OCI-LY1 (cell line): ENCODE measurements around the gene TGFB2.

Experiments
- H2AFZ ChIP-seq: fragments of 200-600 bp; sonication (generic), shearing (Covaris generic); 2 replicates; pipeline ENCODE4 v1.6.0; 2014; ENCODE audit warnings: antibody characterized with exemption, mild to moderate bottlenecking, low read length
- H3F3A ChIP-seq: fragments of 200-600 bp; sonication (generic), shearing (Covaris generic); 2 replicates; pipeline ENCODE4 v1.6.0; 2014; ENCODE audit warnings: mild to moderate bottlenecking, antibody characterized with exemption, low read length, moderate library complexity; ENCODE audit not compliant: insufficient read depth
- H3K27ac ChIP-seq: fragments of 200-600 bp; sonication (generic); 2 replicates; pipeline ENCODE4 v1.5.1; 2014; ENCODE audit warnings: low read length, mixed run types, mild to moderate bottlenecking, low read depth; ENCODE audit not compliant: poor library complexity, severe bottlenecking
- H3K27me3 ChIP-seq: fragments of 200-600 bp; sonication (generic); 2 replicates; pipeline ENCODE4 v1.6.0; 2014; ENCODE audit warnings: antibody characterized with exemption, mild to moderate bottlenecking, low read length, moderate library complexity; ENCODE audit not compliant: insufficient read depth
- H3K36me3 ChIP-seq: fragments of 200-600 bp; sonication (generic); 2 replicates; pipeline ENCODE4 v1.6.1; 2014; ENCODE audit warnings: mild to moderate bottlenecking, antibody characterized with exemption, low read length, moderate library complexity, mixed read lengths; ENCODE audit not compliant: insufficient read depth
- H3K4me1 ChIP-seq: fragments of 200-600 bp; sonication (generic); 2 replicates; pipeline ENCODE4 v1.5.1; 2014; ENCODE audit warnings: mild to moderate bottlenecking, low read length, moderate library complexity; ENCODE audit not compliant: insufficient read depth, severe bottlenecking
- H3K4me2 ChIP-seq: fragments of 200-600 bp; sonication (generic), shearing (Covaris generic); 2 replicates; pipeline ENCODE4 v1.6.1; 2014; ENCODE audit warnings: low read length
- H3K4me3 ChIP-seq: fragments of 200-600 bp; sonication (generic); 2 replicates; pipeline ENCODE4 v1.5.1; 2014; ENCODE audit warnings: low read length, low read depth, mild to moderate bottlenecking, mixed read lengths; ENCODE audit not compliant: poor library complexity, severe bottlenecking
- H3K79me2 ChIP-seq: fragments of 200-600 bp; shearing (Covaris generic); 2 replicates; pipeline ENCODE4 v1.6.1; 2016; ENCODE audit warnings: mixed run types, low read length, mixed read lengths; ENCODE audit not compliant: insufficient read depth
- H3K9ac ChIP-seq: fragments of 200-600 bp; sonication (generic), shearing (Covaris generic); 2 replicates; pipeline ENCODE4 v1.6.1; 2014; ENCODE audit warnings: mild to moderate bottlenecking, low read length, mixed read lengths
- H3K9me2 ChIP-seq: fragments of 200-600 bp; sonication (generic), shearing (Covaris generic); 2 replicates; pipeline ENCODE4 v1.6.1; 2014; ENCODE audit warnings: low read depth, mild to moderate bottlenecking, low read length, mixed read lengths
- H3K9me3 ChIP-seq: fragments of 200-600 bp; shearing (Covaris generic); 2 replicates; pipeline ENCODE4 v1.6.1; 2014; ENCODE audit warnings: low read length, mixed read lengths
- H4K20me1 ChIP-seq: fragments of 200-600 bp; sonication (generic), shearing (Covaris generic); 2 replicates; pipeline ENCODE4 v1.6.0; 2016; ENCODE audit warnings: mild to moderate bottlenecking, low read length; ENCODE audit not compliant: insufficient read depth
- CTCF ChIP-seq: fragments of 200-600 bp; sonication (generic), shearing (Covaris generic); IDR thresholded peaks from 2 replicates; pipeline ENCODE4 v1.5.1; 2017; ENCODE audit warnings: mild to moderate bottlenecking, antibody characterized with exemption, low read length, moderate library complexity, mixed read lengths
- EZH2 ChIP-seq: fragments of 200-600 bp; sonication (generic), shearing (Covaris generic); IDR thresholded peaks from 2 replicates; pipeline ENCODE4 v1.8.0; 2017; ENCODE audit warnings: borderline replicate concordance, mixed run types, mild to moderate bottlenecking, antibody characterized with exemption, low read length, moderate library complexity, mixed read lengths

TGFB2 gene

DNA sequence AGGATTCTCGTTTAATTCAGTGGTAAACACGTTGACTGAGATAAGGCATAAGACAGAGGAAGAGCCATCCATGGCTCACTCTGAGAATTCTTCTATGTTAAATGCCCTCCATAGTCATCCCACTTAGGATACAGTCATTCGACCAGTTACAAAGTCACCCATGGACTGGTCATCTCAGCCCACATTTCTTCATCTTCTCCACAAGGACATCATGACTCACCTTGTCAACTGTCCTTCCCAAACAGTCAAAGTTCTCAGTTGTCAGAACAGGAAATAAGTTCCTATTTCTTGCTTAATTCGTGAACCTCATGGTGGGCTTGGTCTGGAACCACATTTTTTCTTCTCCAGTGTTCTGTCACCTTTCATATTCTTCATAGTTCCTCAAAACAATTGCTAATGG is 133.2 kb downstream of the TGFB2 start:
- H3K4me1 ChIP-seq, result no peaks in the 10 kb centered on the region
- H3K4me2 ChIP-seq, result no peak overlapping the region
- H4K20me1 ChIP-seq, result no peaks in the 10 kb centered on the region

DNA sequence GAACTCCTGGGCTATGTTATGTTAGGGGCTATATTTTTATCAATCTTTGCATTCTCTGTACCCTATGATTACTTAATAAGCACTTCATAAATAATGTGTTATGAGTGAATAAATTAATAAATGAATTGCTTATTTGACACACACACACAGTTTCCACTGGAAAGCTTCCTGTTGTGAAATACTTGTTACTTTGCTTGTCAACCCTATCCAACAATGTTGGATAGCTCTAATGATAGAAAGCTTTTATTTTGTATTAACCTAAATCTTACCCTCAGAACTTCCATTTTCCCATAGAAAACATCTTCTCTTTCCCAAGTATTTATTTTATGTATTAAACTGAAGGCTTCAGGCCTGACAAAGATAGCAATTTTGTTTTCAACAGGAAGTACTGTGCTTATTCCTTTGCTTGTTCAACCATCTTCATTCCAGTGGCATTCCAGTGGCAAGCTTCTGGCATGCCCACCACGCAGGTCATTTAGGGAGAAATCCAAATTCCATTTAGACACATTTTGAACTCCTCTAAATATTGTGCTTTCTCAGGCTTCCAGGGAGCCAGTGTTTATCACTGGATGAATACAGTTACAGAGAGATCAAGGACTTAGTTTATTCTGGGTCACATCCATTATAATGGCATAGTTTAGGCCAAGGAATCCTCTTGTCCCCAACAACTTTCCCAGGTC is 134.4 kb downstream of the TGFB2 start:
- Histone ChIP-seq H3K9me3 (no peaks in the 10 kb centered on the region), H3K27ac (no peak overlapping the region), H3K4me3 (no peak overlapping the region), H3F3A (no peaks in the 10 kb centered on the region), H3K9me2 (no peaks in the 10 kb centered on the region), H3K27me3 (no peaks in the 10 kb centered on the region), H2AFZ (no peak overlapping the region), H3K79me2 (no peaks in the 10 kb centered on the region), H3K36me3 (no peaks in the 10 kb centered on the region), H3K4me2 (no peak overlapping the region), H4K20me1 (no peaks in the 10 kb centered on the region), H3K9ac (no peak overlapping the region), H3K4me1 (no peaks in the 10 kb centered on the region)
- TF ChIP-seq CTCF, result no peak
- TF ChIP-seq EZH2, result no peak

More for the DNA sequence above, 133.2 kb downstream of the TGFB2 start:
- Histone ChIP-seq H3K4me3 (no peak overlapping the region), H3K27me3 (no peaks in the 10 kb centered on the region), H3K36me3 (no peaks in the 10 kb centered on the region), H3K9me3 (no peaks in the 10 kb centered on the region), H3F3A (no peaks in the 10 kb centered on the region), H3K9me2 (no peaks in the 10 kb centered on the region), H3K9ac (no peak overlapping the region), H2AFZ (no peak overlapping the region), H3K79me2 (no peaks in the 10 kb centered on the region), H3K27ac (no peak overlapping the region)
- TF ChIP-seq CTCF (no peak), EZH2 (no peak)

- H2AFZ ChIP-seq, result no peak overlapping the region
- no peak overlapping the region for H3K4me3 ChIP-seq
- no peaks in the 10 kb centered on the region for H3F3A ChIP-seq
- H3K4me1 ChIP-seq, result no peaks in the 10 kb centered on the region
- no peaks in the 10 kb centered on the region for H3K36me3 ChIP-seq
- no peak overlapping the region for H3K27ac ChIP-seq
- no peaks in the 10 kb centered on the region for H3K79me2 ChIP-seq
- H3K9ac ChIP-seq, result no peak overlapping the region
- no peaks in the 10 kb centered on the region for H3K9me3 ChIP-seq
- TF ChIP-seq CTCF, result no peak
- no peak for TF ChIP-seq EZH2
- H3K4me2 ChIP-seq, result no peak overlapping the region
- no peaks in the 10 kb centered on the region for H3K27me3 ChIP-seq
- no peaks in the 10 kb centered on the region for H3K9me2 ChIP-seq
- H4K20me1 ChIP-seq, result no peaks in the 10 kb centered on the region
Observed at GRCh38 chr1:218480137-218480536, 135.0 kb downstream of the TGFB2 start.
